GM18502 (cell line): ENCODE data around the gene SORL1.

ENCODE experiments used
- ATAC-seq: cut with Tn5 transposase; IDR thresholded peaks from one replicate; pipeline ENCODE4 v1.9.1; 2021; ENCODE audit warnings: mild to moderate bottlenecking; ENCODE audit not compliant: unreplicated experiment, poor library complexity

Gene SORL1

GRCh38 chr11:121670266-121670665 is 218.2 kb downstream of the SORL1 start:
- ATAC-seq = no peak

GRCh38 chr11:121670805-121671282 is 218.7 kb downstream of the SORL1 start:
- ATAC-seq = no peak

- no peak for ATAC-seq
Observed at GRCh38 chr11:121671283-121672168, 219.4 kb downstream of the SORL1 start.

GRCh38 chr11:121672630-121673487 is 220.7 kb downstream of the SORL1 start:
- no peak for ATAC-seq

GRCh38 chr11:121681550-121682268 is 229.6 kb downstream of the SORL1 start:
- ATAC-seq = no peak
